Left ventricle myocardium inferior (tissue), 1 donor: ENCODE data around the gene LIN28B. TPM values are rescaled to one million over a fixed set of nuclear protein-coding genes. Genes with fewer than 3 reads are reported as not detected.
"Not testable (repeated sequence)": the region's sequence is repeated elsewhere in the genome, so short reads cannot be mapped to it uniquely, and the experiment has no call there.

ENCODE experiments used
- DNase-seq: peaks from one replicate; pipeline ENCODE4 v3.0.0-alpha.2; 2020
- H3K27ac ChIP-seq: fragments of 200-600 bp; replicated peaks from 2 replicates; pipeline ENCODE4 v1.8.0; 2021
- H3K27me3 ChIP-seq: fragments of 200-600 bp; 2 replicates; pipeline ENCODE4 v1.8.0; 2021; ENCODE audit warnings: low read depth
- H3K36me3 ChIP-seq: fragments of 200-600 bp; 2 replicates; pipeline ENCODE4 v1.8.0; 2021
- H3K4me1 ChIP-seq: fragments of 200-600 bp; 2 replicates; pipeline ENCODE4 v1.8.0; 2021
- H3K4me3 ChIP-seq: fragments of 200-600 bp; 2 replicates; pipeline ENCODE4 v1.8.0; 2021; ENCODE audit warnings: mild to moderate bottlenecking, moderate library complexity
- H3K9me3 ChIP-seq: fragments of 200-600 bp; replicated peaks from 2 replicates; pipeline ENCODE4 v1.8.0; 2021
- intact Hi-C: fragments of 100-400 bp; cut with micrococcal nuclease; formaldehyde crosslinking; loops from one replicate; pipeline ENCODE4 v1.11.0; 2022
- total RNA-seq: library from RNA; stranded (reverse); fragmentation: NEBNext Ultra II Directional; extraction: Animal tissue kit (Norgen Biotek cat#: 25700); gene quantifications from one replicate; pipeline ENCODE4 v1.2.1, GENCODE V29; 2021
- TF ChIP-seq, protein P1 (sequence below): fragments of 200-600 bp; IDR thresholded peaks from 2 replicates; pipeline ENCODE4 v1.8.0; 2021; ENCODE audit warnings: antibody characterized with exemption, mild to moderate bottlenecking, borderline replicate concordance
- donor health status: DM: no; HTN: yes; CAD: no; lungs with severe emphysema.

The LIN28B gene
- total RNA-seq, 1 donor from 2014 or later = not detected

DNA sequence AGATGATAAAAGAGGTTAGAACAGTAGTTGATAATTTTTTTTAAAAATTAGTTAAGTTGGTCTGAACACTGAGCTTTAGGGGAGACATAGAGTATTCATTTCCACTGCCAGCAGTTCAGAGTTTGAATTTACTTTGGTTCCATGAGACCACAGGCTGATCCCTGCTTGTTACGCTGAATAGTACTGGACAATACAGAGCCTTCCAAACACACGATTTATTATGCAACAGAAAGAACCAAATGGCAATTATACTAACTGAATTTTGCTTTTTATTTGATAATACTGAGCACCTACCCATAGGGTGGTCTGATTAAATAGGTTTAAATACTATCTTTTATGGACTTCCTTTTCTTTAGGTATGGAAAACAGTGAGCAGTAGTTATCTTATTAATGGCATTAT lies 111.5 kb downstream of the LIN28B start:
- Histone ChIP-seq H3K27me3 (peaks cover 68% of the 10 kb centered on the region), H3K4me3 (no peak overlapping the region), H3K9me3 (no peaks in the 10 kb centered on the region), H3K4me1 (no peaks in the 10 kb centered on the region), H3K27ac (no peak overlapping the region), H3K36me3 (no peaks in the 10 kb centered on the region)
- TF ChIP-seq, protein P1, sequence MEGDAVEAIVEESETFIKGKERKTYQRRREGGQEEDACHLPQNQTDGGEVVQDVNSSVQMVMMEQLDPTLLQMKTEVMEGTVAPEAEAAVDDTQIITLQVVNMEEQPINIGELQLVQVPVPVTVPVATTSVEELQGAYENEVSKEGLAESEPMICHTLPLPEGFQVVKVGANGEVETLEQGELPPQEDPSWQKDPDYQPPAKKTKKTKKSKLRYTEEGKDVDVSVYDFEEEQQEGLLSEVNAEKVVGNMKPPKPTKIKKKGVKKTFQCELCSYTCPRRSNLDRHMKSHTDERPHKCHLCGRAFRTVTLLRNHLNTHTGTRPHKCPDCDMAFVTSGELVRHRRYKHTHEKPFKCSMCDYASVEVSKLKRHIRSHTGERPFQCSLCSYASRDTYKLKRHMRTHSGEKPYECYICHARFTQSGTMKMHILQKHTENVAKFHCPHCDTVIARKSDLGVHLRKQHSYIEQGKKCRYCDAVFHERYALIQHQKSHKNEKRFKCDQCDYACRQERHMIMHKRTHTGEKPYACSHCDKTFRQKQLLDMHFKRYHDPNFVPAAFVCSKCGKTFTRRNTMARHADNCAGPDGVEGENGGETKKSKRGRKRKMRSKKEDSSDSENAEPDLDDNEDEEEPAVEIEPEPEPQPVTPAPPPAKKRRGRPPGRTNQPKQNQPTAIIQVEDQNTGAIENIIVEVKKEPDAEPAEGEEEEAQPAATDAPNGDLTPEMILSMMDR = no peak
- no peak for DNase-seq
- intact Hi-C loops = no loop called here

- no peaks in the 10 kb centered on the region for H3K4me1 ChIP-seq
Observed at GRCh38 chr6:105069821-105070445, 113.0 kb downstream of the LIN28B start.

GRCh38 chr6:105072798-105073199 lies 115.9 kb downstream of the LIN28B start:
- TF ChIP-seq, protein P1 = no peak
- no peak for DNase-seq
- intact Hi-C loops = no loop called here
- Histone ChIP-seq H3K36me3 (no peaks in the 10 kb centered on the region), H3K27me3 (peaks cover 35% of the 10 kb centered on the region), H3K27ac (no peak overlapping the region), H3K4me1 (peaks cover 4% of the 10 kb centered on the region), H3K9me3 (no peaks in the 10 kb centered on the region), H3K4me3 (no peak overlapping the region)

More at GRCh38 chr6:105069821-105070445, 113.0 kb downstream of the LIN28B start:
- no peak for DNase-seq
- Histone ChIP-seq H3K27me3 (peaks cover 60% of the 10 kb centered on the region), H3K4me3 (no peak overlapping the region), H3K27ac (no peak overlapping the region), H3K36me3 (no peaks in the 10 kb centered on the region), H3K9me3 (no peaks in the 10 kb centered on the region)
- intact Hi-C loops = no loop called here
- TF ChIP-seq, protein P1 = no peak

- no peak for DNase-seq
- Histone ChIP-seq H3K4me1 (peaks cover 7% of the 10 kb centered on the region), H3K36me3 (no peaks in the 10 kb centered on the region), H3K27me3 (peaks cover 19% of the 10 kb centered on the region), H3K4me3 (no peak overlapping the region), H3K27ac (no peak overlapping the region), H3K9me3 (no peaks in the 10 kb centered on the region)
- TF ChIP-seq, protein P1 = no peak
- intact Hi-C loops = no loop called here
Observed at GRCh38 chr6:105075210-105075609, 118.3 kb downstream of the LIN28B start.

DNA sequence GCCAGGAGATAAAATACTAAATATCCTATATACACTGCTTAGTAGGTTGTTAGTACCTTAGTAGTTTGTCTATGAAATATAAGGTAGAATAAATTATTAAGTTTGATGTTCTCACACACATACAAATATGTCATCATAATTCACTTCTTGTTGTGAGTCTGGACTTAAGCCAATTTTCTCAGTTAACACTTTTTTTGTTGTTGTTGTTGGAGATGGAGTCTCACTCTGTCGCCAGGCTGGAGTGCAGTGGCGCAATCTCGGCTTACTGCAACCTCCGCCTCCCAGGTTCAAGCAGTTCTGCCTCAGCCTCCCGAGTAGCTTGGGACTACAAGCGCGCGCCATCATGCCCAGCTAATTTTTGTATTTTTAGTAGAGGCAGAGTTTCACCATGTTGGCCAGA lies 119.5 kb downstream of the LIN28B start:
- H3K27ac ChIP-seq, H3K4me1 ChIP-seq, H3K36me3 ChIP-seq, H3K9me3 ChIP-seq, H3K4me3 ChIP-seq, DNase-seq, intact Hi-C loops: not testable (repeated sequence)
- peaks cover 14% of the 10 kb centered on the region for H3K27me3 ChIP-seq

- H3K36me3 ChIP-seq = no peaks in the 10 kb centered on the region
Observed at GRCh38 chr6:105077596-105078385, 120.9 kb downstream of the LIN28B start.

More at GRCh38 chr6:105077596-105078385, 120.9 kb downstream of the LIN28B start:
- TF ChIP-seq, protein P1 = peak; percentile 59
- peaks cover 7% of the 10 kb centered on the region for H3K4me1 ChIP-seq
- intact Hi-C loops = no loop called here
- H3K4me3 ChIP-seq = no peak overlapping the region
- peaks cover 11% of the 10 kb centered on the region for H3K27me3 ChIP-seq
- H3K27ac ChIP-seq = no peak overlapping the region
- no peak for DNase-seq
- H3K9me3 ChIP-seq = no peaks in the 10 kb centered on the region
